MM.1S (cell line): ENCODE measurements around the gene CCDC88A.

Experiments used
- DNase-seq: peaks from one replicate; pipeline ENCODE4 v3.0.0-alpha.2; 2015
- H2AFZ ChIP-seq: fragments of 300-600 bp; sonication (generic); 2 replicates; pipeline ENCODE4 v1.6.0; 2016; ENCODE audit warnings: antibody characterized with exemption, low read length
- H3F3A ChIP-seq: fragments of 300-600 bp; sonication (generic); 2 replicates; pipeline ENCODE4 v1.6.1; 2016; ENCODE audit warnings: mild to moderate bottlenecking, antibody characterized with exemption, low read length, moderate library complexity, mixed read lengths; ENCODE audit not compliant: insufficient read depth
- H3K27ac ChIP-seq: fragments of 300-600 bp; sonication (generic); 2 replicates; pipeline ENCODE4 v1.5.1; 2016; ENCODE audit warnings: mild to moderate bottlenecking, low read length
- H3K27me3 ChIP-seq: fragments of 300-600 bp; sonication (generic); replicated peaks from 2 replicates; pipeline ENCODE4 v1.6.0; 2016; ENCODE audit warnings: low read length; ENCODE audit not compliant: insufficient read depth
- H3K36me3 ChIP-seq: fragments of 300-600 bp; sonication (generic); replicated peaks from 2 replicates; pipeline ENCODE4 v1.6.1; 2016; ENCODE audit warnings: mild to moderate bottlenecking, low read length, mixed read lengths; ENCODE audit not compliant: insufficient read depth
- H3K4me1 ChIP-seq: fragments of 300-600 bp; sonication (generic); 2 replicates; pipeline ENCODE4 v1.6.1; 2016; ENCODE audit warnings: low read length, mixed read lengths
- H3K4me2 ChIP-seq: fragments of 300-600 bp; sonication (generic); 2 replicates; pipeline ENCODE4 v1.6.0; 2016; ENCODE audit warnings: low read depth, low read length
- H3K4me3 ChIP-seq: fragments of 300-600 bp; sonication (generic); 2 replicates; pipeline ENCODE4 v1.5.1; 2016; ENCODE audit warnings: low read length, mixed read lengths
- H3K79me2 ChIP-seq: fragments of 300-600 bp; sonication (generic); 2 replicates; pipeline ENCODE4 v1.6.1; 2016; ENCODE audit warnings: mixed run types, low read length, mixed read lengths
- H3K9ac ChIP-seq: fragments of 300-600 bp; sonication (generic); 2 replicates; pipeline ENCODE4 v1.6.1; 2016; ENCODE audit warnings: low read length, mixed read lengths
- H3K9me2 ChIP-seq: fragments of 300-600 bp; sonication (generic); replicated peaks from 2 replicates; pipeline ENCODE4 v1.6.1; 2016; ENCODE audit warnings: mild to moderate bottlenecking, low read length, mixed read lengths; ENCODE audit not compliant: insufficient read depth
- H3K9me3 ChIP-seq: fragments of 300-600 bp; sonication (generic); replicated peaks from 2 replicates; pipeline ENCODE4 v1.6.1; 2016; ENCODE audit warnings: mild to moderate bottlenecking, low read length, mixed read lengths; ENCODE audit not compliant: insufficient read depth
- H4K20me1 ChIP-seq: fragments of 300-600 bp; sonication (generic); 2 replicates; pipeline ENCODE4 v1.6.1; 2016; ENCODE audit warnings: mild to moderate bottlenecking, low read length, moderate library complexity, mixed read lengths; ENCODE audit not compliant: insufficient read depth
- EZH2 ChIP-seq: fragments of 300-600 bp; sonication (generic); optimal IDR thresholded peaks from 2 replicates; pipeline ENCODE3; 2017; ENCODE audit warnings: low read depth, mild to moderate bottlenecking, antibody characterized with exemption, low read length, mixed read lengths
- EZH2phosphoT487 ChIP-seq: fragments of 300-600 bp; sonication (generic); IDR thresholded peaks from 2 replicates; pipeline ENCODE4 v1.6.1; 2018; ENCODE audit warnings: antibody characterized with exemption, low read length
- TF ChIP-seq, protein P1 (sequence below): fragments of 300-600 bp; sonication (generic); IDR thresholded peaks from 2 replicates; pipeline ENCODE4 v1.5.1; 2016; ENCODE audit warnings: antibody characterized with exemption, low read length, mixed read lengths

The CCDC88A gene

DNA sequence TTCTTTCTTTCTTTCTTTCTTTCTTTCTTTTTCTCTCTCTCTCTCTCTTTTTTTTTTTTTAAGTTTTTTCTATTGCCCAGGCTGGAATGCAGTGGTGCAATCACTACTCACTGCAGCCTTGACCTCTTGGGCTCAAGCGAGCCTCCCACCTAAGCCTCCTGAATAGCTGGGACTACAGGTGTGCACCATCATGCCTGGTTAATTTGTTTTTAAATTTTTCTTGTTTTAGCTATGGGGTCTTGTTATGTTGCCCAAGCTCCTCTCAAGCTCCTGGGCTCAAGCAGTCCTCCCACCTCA, 19.4 kb upstream of the CCDC88A start:
- H3F3A ChIP-seq, result no peaks in the 10 kb centered on the region
- no peaks in the 10 kb centered on the region for H3K79me2 ChIP-seq
- TF ChIP-seq EZH2phosphoT487, result no peak
- TF ChIP-seq, protein P1, sequence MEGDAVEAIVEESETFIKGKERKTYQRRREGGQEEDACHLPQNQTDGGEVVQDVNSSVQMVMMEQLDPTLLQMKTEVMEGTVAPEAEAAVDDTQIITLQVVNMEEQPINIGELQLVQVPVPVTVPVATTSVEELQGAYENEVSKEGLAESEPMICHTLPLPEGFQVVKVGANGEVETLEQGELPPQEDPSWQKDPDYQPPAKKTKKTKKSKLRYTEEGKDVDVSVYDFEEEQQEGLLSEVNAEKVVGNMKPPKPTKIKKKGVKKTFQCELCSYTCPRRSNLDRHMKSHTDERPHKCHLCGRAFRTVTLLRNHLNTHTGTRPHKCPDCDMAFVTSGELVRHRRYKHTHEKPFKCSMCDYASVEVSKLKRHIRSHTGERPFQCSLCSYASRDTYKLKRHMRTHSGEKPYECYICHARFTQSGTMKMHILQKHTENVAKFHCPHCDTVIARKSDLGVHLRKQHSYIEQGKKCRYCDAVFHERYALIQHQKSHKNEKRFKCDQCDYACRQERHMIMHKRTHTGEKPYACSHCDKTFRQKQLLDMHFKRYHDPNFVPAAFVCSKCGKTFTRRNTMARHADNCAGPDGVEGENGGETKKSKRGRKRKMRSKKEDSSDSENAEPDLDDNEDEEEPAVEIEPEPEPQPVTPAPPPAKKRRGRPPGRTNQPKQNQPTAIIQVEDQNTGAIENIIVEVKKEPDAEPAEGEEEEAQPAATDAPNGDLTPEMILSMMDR, result no peak
- TF ChIP-seq EZH2, result no peak
- H3K4me1 ChIP-seq, result no peaks in the 10 kb centered on the region
- H3K27me3 ChIP-seq, result no peaks in the 10 kb centered on the region
- H3K9me3 ChIP-seq, result no peaks in the 10 kb centered on the region
- no peak overlapping the region for H3K4me3 ChIP-seq
- H3K36me3 ChIP-seq, result no peaks in the 10 kb centered on the region
- H3K9me2 ChIP-seq, result no peaks in the 10 kb centered on the region
- no peak overlapping the region for H3K4me2 ChIP-seq
- H4K20me1 ChIP-seq, result no peaks in the 10 kb centered on the region
- DNase-seq, result no peak
- H2AFZ ChIP-seq, result no peak overlapping the region
- no peak overlapping the region for H3K27ac ChIP-seq
- no peak overlapping the region for H3K9ac ChIP-seq

DNA sequence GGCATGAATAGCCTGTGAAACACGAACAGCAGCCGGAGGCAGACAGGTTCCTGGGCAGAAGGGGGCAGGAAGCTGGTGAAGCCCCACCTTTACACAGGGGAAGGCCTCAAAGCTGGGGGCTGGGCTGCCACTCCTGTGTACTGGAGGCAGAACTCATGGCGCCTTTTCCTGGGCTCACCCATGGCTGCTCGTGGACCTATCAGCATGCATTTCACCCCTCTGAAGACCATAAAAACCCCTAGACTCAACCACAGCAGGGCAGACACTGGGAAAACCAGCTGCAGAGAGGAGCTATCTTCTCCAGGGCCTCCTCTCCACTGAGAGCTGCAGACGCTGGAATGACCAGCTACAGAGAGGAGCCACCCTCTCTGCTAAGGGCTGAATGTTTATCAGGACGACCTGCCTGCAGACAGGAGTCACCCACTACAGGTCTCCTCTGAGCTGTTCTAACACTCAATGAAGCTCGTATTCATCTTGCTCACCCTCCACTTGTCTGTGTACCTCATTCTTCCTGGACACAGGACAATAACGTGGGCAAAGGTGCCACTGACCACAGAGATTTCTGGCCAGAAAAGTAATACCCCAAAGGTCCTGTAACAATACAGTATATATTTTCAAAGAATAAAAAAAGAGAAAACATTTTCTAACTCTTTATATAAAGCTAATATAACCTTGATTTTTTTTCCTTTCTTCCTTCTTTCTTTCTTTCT, 18.9 kb upstream of the CCDC88A start:
- H3K9ac ChIP-seq, result no peak overlapping the region
- H3F3A ChIP-seq, result no peaks in the 10 kb centered on the region
- H3K27me3 ChIP-seq, result no peaks in the 10 kb centered on the region
- no peaks in the 10 kb centered on the region for H3K4me1 ChIP-seq
- no peaks in the 10 kb centered on the region for H3K9me3 ChIP-seq
- H3K9me2 ChIP-seq, result no peaks in the 10 kb centered on the region
- H3K4me3 ChIP-seq, result no peak overlapping the region
- H3K4me2 ChIP-seq, result no peak overlapping the region
- no peak for TF ChIP-seq EZH2
- TF ChIP-seq, protein P1, result no peak
- TF ChIP-seq EZH2phosphoT487, result no peak
- no peaks in the 10 kb centered on the region for H3K36me3 ChIP-seq
- no peak overlapping the region for H2AFZ ChIP-seq
- H3K79me2 ChIP-seq, result no peaks in the 10 kb centered on the region
- no peak for DNase-seq
- H4K20me1 ChIP-seq, result no peaks in the 10 kb centered on the region
- no peak overlapping the region for H3K27ac ChIP-seq

DNA sequence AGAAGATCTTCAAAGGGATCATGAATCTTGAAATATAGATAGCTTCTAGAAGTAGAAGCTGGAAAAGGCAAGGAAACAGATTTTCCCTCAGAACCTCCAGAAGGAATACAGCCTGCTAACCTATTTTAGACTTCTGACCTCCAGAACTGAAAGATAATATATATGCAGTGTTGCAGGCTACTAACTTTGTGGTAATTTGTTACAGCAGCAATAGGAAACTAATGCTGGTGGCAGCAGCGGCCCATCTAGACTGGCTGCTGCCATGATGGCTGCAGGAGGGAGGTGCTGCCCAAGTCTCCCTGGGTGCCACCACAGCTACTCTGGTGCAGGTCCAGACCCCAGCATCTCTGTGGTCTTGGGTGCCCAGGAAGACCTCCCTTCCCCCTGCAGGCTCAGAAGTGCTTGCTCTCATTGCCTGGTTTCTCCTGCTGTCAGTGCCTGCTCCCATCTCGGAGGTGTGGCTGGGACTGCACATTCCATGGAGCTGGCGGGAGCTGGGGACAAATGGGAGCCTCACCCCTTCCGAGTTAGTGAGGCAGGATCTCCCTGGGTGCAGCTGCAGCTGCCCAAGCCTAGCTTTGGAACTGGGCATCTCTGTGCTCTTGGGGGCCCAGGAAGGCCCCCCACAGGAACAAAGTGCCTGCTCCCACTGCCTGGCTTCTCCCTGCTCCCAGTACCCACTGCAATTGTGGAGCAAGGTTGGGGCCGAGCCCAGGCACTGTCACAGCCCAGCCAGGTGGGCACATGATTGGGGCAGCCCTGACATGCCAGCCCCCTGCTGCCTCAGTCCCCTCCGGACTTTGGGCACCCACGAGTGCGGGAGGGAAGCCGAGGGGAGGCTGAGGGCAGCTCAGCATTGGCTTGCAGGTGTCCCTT, 18.1 kb upstream of the CCDC88A start:
- no peak for DNase-seq
- Histone ChIP-seq H3K36me3 (no peaks in the 10 kb centered on the region), H3K27me3 (no peaks in the 10 kb centered on the region), H3F3A (no peaks in the 10 kb centered on the region), H4K20me1 (no peaks in the 10 kb centered on the region), H3K9me2 (no peaks in the 10 kb centered on the region), H3K9ac (no peak overlapping the region), H3K27ac (no peak overlapping the region), H3K4me1 (no peaks in the 10 kb centered on the region), H3K9me3 (no peaks in the 10 kb centered on the region), H2AFZ (no peak overlapping the region), H3K4me2 (no peak overlapping the region), H3K4me3 (no peak overlapping the region), H3K79me2 (no peaks in the 10 kb centered on the region)
- no peak for TF ChIP-seq EZH2phosphoT487
- TF ChIP-seq EZH2, result no peak
- TF ChIP-seq, protein P1, result no peak
